Vagina (tissue), 2 donors: ENCODE data around the gene PRMT2. TPM values are rescaled to one million over a fixed set of nuclear protein-coding genes. Genes with fewer than 3 reads are reported as not detected.

ENCODE experiments used
- DNase-seq, 2 donors: peaks; one replicate each; pipeline ENCODE4 v3.0.0-alpha.2; 2017; ENCODE audit errors: extremely low spot score in 2 of 2
- H3K27ac ChIP-seq: fragments of 200-600 bp; sonication (generic); one replicate; pipeline ENCODE4 v1.5.1; 2019
- H3K27me3 ChIP-seq: fragments of 200-600 bp; sonication (generic); one replicate; pipeline ENCODE4 v1.5.1; 2019
- H3K36me3 ChIP-seq, 2 donors: fragments of 200-600 bp; sonication (generic); one replicate each; pipeline ENCODE4 v1.5.1; 2017 to 2019
- H3K4me1 ChIP-seq: fragments of 200-600 bp; sonication (generic); one replicate; pipeline ENCODE4 v1.5.1; 2019
- H3K4me3 ChIP-seq, 2 donors: fragments of 200-600 bp; sonication (generic); 1 replicate in 1 of 2; 2 replicates in 1 of 2; pipeline ENCODE4 v1.5.1; 2016 to 2019
- H3K9me3 ChIP-seq: fragments of 200-600 bp; sonication (generic); one replicate; pipeline ENCODE4 v1.5.1; 2019
- POLR2A ChIP-seq, 2 donors: fragments of 450-650 bp; IDR thresholded peaks; one replicate each; pipeline ENCODE4 v1.6.1; 2017; ENCODE audit warnings: antibody characterized with exemption in 2 of 2, mild to moderate bottlenecking in 2 of 2, moderate library complexity in 2 of 2
- POLR2AphosphoS5 ChIP-seq, 2 donors: sonication (generic); formaldehyde crosslinking; IDR thresholded peaks; one replicate each; pipeline ENCODE4 v1.9.0; 2017; ENCODE audit warnings: antibody characterized with exemption in 2 of 2, mild to moderate bottlenecking in 2 of 2, low read depth in 1 of 2; ENCODE audit not compliant: insufficient read depth in 1 of 2
- intact Hi-C: fragments of 100-400 bp; cut with DNase I; formaldehyde crosslinking; loops from one replicate; pipeline ENCODE4 v1.15.1; 2023
- total RNA-seq: library from RNA; depleted of rRNA; stranded (reverse); fragments of >200 nt; gene quantifications from one replicate; pipeline ENCODE4 v1.2.3, GENCODE V29; 2016
- TF ChIP-seq, protein P1 (sequence below), 3 experiments: fragments of 450-650 bp in 2 of 3; fragments of 200-600 bp in 1 of 3; sonication (generic) in 1 of 3; IDR thresholded peaks; one replicate each; pipeline ENCODE4 v1.5.1; 2017 to 2019; ENCODE audit warnings: antibody characterized with exemption in 3 of 3, mild to moderate bottlenecking in 2 of 3, moderate library complexity in 2 of 3

PRMT2 gene
- total RNA-seq, 1 donor from 2014 or later: 78.1 TPM

DNA sequence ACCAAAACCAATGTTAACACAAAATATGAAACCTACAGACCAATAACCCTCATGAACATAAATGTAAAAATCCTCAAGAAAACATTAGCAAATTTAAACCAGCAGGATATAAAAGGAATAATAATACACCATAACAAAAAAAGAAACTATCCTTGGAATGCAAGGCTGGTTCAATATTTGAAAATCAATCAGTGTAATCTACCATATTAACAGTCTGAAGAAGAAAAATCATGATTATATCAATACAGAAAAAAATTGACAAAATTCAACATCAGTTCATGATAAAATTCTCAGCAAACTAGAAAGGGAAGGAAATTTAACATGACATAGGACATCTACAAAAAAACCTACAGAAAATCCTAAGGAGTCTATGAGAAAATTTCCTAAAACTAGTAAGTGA is 19.8 kb downstream of the PRMT2 start:
- Histone ChIP-seq H3K27ac (no peak overlapping the region), H3K4me1 (no peaks in the 10 kb centered on the region), H3K27me3 (no peaks in the 10 kb centered on the region), H3K9me3 (no peaks in the 10 kb centered on the region), H3K36me3 (peaks cover 0 to 64% of the 10 kb centered on the region in 2 donors), H3K4me3 (no peak overlapping the region)
- DNase-seq: no peak
- TF ChIP-seq, protein P1, sequence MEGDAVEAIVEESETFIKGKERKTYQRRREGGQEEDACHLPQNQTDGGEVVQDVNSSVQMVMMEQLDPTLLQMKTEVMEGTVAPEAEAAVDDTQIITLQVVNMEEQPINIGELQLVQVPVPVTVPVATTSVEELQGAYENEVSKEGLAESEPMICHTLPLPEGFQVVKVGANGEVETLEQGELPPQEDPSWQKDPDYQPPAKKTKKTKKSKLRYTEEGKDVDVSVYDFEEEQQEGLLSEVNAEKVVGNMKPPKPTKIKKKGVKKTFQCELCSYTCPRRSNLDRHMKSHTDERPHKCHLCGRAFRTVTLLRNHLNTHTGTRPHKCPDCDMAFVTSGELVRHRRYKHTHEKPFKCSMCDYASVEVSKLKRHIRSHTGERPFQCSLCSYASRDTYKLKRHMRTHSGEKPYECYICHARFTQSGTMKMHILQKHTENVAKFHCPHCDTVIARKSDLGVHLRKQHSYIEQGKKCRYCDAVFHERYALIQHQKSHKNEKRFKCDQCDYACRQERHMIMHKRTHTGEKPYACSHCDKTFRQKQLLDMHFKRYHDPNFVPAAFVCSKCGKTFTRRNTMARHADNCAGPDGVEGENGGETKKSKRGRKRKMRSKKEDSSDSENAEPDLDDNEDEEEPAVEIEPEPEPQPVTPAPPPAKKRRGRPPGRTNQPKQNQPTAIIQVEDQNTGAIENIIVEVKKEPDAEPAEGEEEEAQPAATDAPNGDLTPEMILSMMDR (IDR thresholded peaks at IDR 0.05): no peak
- TF ChIP-seq POLR2AphosphoS5 (IDR thresholded peaks at IDR 0.05; ENCODE audit: insufficient read depth in 1 of 2, low read depth in 1 of 2) (no peak), POLR2A (IDR thresholded peaks at IDR 0.05) (no peak)
- intact Hi-C loops: no loop called here

DNA sequence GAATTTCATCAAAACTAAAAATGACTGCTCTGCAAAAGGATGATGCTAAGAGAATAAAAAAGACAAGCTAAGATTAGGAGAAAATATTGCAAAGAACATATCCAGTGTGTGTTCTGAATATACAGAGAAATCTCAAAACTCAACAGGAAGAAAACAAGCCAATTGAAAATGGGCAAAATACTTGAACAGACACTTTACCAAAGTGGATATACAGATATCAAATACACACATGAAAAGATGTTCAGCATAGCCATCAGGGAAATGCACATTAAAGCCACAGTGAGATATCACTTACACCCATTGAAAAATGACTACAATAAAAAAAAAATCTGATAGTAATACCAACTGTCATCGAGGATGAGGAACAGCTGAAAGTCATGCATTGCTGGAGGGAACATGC is 21.3 kb downstream of the PRMT2 start:
- Histone ChIP-seq H3K27ac (no peak overlapping the region), H3K4me3 (no peak overlapping the region), H3K9me3 (no peaks in the 10 kb centered on the region), H3K36me3 (peaks cover 0 to 49% of the 10 kb centered on the region in 2 donors), H3K4me1 (no peaks in the 10 kb centered on the region), H3K27me3 (no peaks in the 10 kb centered on the region)
- intact Hi-C loops: no loop called here
- DNase-seq: no peak
- TF ChIP-seq, protein P1 (IDR thresholded peaks at IDR 0.05): no peak
- TF ChIP-seq POLR2A (IDR thresholded peaks at IDR 0.05): no peak
- TF ChIP-seq POLR2AphosphoS5 (IDR thresholded peaks at IDR 0.05; ENCODE audit: insufficient read depth in 1 of 2, low read depth in 1 of 2): no peak

DNA sequence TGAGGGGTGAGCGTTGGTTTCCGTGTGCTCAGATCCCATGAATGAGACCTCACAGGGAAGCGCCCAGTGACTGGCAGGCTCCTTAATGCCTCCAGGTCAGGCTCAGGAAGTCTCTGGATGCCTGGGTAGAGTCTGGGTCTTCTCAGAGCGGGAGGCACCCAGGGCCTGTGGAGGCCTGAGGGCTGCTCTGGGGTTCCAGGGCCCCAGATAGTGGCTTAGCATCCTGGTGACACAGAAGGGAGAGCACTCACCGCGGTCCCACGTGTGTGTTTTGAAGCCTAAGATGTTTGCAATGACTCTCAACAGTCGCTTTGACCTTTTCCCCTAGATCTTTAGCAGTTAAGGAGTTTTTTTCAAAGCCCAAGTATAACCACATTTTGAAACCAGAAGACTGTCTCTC is 25.0 kb downstream of the PRMT2 start:
- H3K36me3 ChIP-seq: peaks cover 0 to 25% of the 10 kb centered on the region in 2 donors
- no peak for DNase-seq
- H3K4me3 ChIP-seq: no peak overlapping the region
- TF ChIP-seq POLR2AphosphoS5 (IDR thresholded peaks at IDR 0.05; ENCODE audit: insufficient read depth in 1 of 2, low read depth in 1 of 2) (no peak), POLR2A (IDR thresholded peaks at IDR 0.05) (no peak)
- TF ChIP-seq, protein P1 (IDR thresholded peaks at IDR 0.05): no peak
- intact Hi-C loops: no loop called here
- no peaks in the 10 kb centered on the region for H3K9me3 ChIP-seq
- H3K4me1 ChIP-seq: no peaks in the 10 kb centered on the region
- H3K27me3 ChIP-seq: no peaks in the 10 kb centered on the region
- H3K27ac ChIP-seq: no peak overlapping the region

DNA sequence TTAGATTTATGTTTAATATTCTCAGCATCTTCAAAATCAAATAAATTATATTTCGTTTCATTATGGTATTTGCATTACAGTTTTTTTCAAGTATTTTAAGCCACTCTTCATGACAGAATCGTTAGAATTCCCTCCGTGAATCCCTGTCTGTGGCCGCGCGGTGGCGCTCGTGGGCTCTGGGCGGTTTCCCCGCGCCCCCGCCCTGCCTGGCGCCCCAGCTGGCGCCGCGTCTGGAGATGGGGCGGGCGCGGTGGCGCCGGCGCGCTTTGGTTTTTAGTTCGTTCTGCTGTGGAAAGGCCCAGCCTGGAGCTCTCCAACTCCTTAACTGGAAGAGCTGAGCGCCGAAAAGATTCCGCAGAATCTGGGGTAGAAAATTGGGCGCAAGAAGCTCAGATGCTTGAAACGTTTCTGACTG is 25.7 kb downstream of the PRMT2 start:
- peaks cover 0 to 19% of the 10 kb centered on the region in 2 donors for H3K36me3 ChIP-seq
- peak in 1 of 2 donors; percentile 14 for TF ChIP-seq POLR2AphosphoS5 (IDR thresholded peaks at IDR 0.05; ENCODE audit: insufficient read depth in 1 of 2, low read depth in 1 of 2)
- TF ChIP-seq POLR2A (IDR thresholded peaks at IDR 0.05): no peak
- TF ChIP-seq, protein P1 (IDR thresholded peaks at IDR 0.05): peak; percentile 34 to 66 (median 51)
- H3K4me1 ChIP-seq: no peaks in the 10 kb centered on the region
- peak overlapping the region; percentile 62 for H3K27ac ChIP-seq
- H3K4me3 ChIP-seq: peak overlapping the region; percentile 22 to 29
- DNase-seq: no peak
- intact Hi-C loops: no loop called here
- no peaks in the 10 kb centered on the region for H3K27me3 ChIP-seq
- no peaks in the 10 kb centered on the region for H3K9me3 ChIP-seq

DNA sequence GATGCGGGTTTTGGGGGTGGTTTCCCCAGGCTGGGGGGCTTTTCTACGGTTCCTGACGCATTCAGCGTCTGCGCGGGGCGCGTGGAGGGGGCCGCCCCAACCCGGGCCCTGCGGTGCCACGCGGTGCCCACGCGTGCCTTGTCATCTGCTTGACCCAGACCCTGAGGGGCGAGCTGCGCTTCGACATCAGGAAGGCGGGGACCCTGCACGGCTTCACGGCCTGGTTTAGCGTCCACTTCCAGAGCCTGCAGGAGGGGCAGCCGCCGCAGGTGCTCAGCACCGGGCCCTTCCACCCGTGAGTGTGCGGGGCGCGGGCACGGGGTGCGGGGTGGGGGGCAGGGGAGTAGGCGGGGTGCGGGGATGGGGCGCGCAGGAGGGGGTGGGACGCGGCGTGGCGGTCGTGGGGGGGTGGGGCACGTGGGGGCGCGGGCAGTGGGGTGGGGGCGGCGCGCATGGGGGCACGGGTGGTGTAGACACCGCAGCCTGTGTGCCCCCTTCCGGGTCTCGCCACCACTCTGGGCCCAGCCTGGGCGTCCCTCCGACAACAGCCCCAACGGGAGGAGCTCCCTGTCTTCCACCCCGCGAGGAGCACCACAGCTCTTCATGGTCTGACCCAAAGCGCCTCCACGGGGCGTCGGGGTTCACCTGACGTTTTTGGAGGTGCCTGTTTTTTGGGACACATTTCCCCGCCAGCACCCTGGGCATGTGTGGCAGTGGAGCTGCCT is 26.3 kb downstream of the PRMT2 start:
- H3K4me1 ChIP-seq: peaks cover 1% of the 10 kb centered on the region
- peak overlapping the region; percentile 62 for H3K27ac ChIP-seq

More for the DNA sequence above, 26.3 kb downstream of the PRMT2 start:
- intact Hi-C loops: no loop called here
- H3K27me3 ChIP-seq: no peaks in the 10 kb centered on the region
- TF ChIP-seq POLR2AphosphoS5 (IDR thresholded peaks at IDR 0.05; ENCODE audit: insufficient read depth in 1 of 2, low read depth in 1 of 2): peak in 1 of 2 donors; percentile 5
- TF ChIP-seq, protein P1 (IDR thresholded peaks at IDR 0.05): no peak
- no peaks in the 10 kb centered on the region for H3K9me3 ChIP-seq
- DNase-seq: peak in 1 of 2 donors; percentile 79
- H3K36me3 ChIP-seq: peaks cover 0 to 14% of the 10 kb centered on the region in 2 donors
- H3K4me3 ChIP-seq: peak overlapping the region; percentile 22 to 29
